Measurements from ENCODE around the gene ATRIP. TPM values are rescaled to one million over a fixed set of nuclear protein-coding genes. Genes with fewer than 3 reads are reported as not detected.
"Not testable (repeated sequence)": the region's sequence is repeated elsewhere in the genome, so short reads cannot be mapped to it uniquely, and the experiment has no call there.

ATRIP gene
- total RNA-seq, 2 donors from 2014 or later = 3.9 to 5.7 TPM

DNA sequence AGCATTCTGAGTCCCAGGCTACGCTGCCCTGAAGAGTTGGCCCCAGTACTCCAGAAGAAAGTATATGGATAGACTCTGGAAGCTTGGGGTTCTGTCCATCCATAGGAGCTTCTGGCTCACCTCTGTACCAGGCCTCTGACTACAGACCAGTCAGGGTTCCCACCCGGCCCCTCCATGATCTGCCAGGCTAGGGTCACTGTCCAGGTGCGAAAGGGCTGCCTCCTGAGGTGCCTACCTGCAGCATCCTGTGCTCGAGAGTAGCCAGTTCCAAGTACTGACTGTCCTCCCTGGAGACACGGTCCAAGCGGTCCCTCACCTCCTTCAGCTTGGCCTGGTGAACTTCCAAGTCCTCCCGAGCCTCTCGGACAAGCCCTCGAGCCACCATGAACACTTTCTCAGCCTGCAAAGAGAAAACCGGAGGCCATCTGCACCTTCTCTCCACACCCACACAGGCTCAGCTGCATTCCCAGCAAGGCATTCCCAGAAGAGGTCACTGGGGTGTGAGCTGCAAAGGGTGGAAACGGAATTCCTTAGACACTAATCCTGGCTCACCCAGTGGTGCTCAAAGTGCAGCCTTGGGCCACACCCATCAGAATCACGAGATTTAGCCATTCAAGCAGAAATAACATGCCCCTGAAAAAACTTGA is 12.9 kb upstream of the ATRIP start:
- intact Hi-C loops (cut with DNase I) = no loop called here
- DNase-seq = peak; percentile 51
- peak in 1 of 2 donors; percentile 35 for ATAC-seq

DNA sequence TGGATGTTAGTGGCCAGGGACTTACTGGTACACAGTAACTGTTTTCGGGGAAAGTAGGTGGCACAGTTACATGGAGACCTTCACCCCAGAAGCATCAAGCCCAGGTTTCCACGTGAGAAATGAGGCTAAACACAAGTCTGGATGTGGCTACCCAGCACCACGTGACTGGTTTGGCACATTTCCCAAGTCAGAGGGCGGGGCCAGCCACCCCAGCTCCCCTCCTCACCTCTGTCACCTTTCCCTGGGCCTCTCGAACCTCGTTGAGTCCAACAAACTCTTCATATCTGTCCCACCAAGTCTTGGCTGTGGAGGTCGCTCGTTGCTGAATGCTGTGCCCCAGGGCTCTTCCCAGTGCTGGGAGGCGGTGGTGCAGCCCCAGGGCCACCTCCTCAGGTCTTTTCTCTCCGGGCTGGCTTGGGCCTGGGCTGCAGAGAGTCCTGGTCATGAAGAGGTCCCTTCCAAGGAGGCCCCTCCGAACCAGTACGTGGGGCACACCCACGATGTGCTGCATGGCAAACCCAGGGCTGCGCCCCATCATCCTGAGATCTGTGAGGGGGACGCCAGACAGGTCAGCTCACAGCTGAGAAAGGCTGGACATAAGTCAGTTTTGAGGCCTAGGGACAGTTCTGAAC is 11.8 kb upstream of the ATRIP start:
- no peak for DNase-seq

DNA sequence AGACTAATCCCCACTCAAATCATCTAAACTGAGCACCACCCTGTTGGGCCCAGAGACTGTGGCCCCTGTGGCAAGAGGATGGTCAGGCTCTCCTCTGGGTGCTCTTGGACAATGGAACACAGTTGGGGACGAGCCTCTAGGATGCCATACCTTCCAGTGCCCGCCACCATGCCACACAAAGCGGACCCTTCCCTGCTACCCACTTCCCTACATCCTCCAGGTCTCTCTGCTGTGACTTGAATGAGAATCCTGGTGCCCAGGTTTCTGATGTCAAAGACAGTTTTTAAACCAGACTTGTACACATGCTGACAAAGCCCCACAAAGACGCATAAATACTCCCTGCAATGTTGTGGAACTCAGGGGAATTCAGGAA is 11.3 kb upstream of the ATRIP start:
- DNase-seq (no peak), ATAC-seq (no peak)
- intact Hi-C loops (cut with DNase I) = loop anchor here (1.0 to 5.0 kb wide), 2 partner anchors 34 to 163 kb away; no protein-coding TSS in a partner anchor

More for the DNA sequence above, 11.8 kb upstream of the ATRIP start:
- ATAC-seq = no peak
- intact Hi-C loops (cut with DNase I) = loop anchor here (1.0 to 5.0 kb wide), 2 partner anchors 33 to 162 kb away; no protein-coding TSS in a partner anchor

DNA sequence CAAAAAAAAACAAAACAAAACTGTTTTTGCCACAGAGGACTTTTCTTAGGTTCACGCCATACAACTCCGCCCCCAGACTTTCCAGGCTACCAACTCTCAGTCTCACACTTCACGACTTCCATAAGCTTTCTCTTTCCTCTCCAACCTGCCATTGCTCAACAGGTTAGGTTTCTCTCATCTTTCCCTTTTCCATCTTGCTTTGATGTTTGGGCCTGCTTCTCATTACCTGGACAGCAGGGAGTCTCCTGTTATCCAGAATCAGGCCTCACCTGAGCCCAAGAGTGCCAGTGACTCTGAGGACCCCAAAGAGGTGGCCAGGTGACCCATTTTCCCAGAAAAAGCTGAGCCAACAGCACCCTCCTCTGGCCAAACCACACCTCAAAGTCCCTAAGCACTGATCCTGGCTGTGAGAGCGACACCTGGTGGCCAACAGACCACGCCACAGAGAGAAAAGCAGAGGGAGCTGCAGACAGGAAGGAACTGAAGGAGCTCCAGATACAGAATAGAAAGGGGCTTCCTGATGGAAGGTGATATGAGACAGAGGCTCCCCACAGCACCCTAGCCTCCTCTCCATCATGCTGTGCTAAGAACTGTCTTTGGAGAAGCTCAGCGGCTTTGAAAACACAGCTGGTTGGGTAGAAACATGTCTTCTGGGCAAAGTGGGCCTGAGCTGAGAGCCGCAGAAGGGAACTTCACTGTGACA is 10.6 kb upstream of the ATRIP start:
- ATAC-seq (peak; percentile 31 to 40), DNase-seq (peak; percentile 88)
- intact Hi-C loops (cut with DNase I) = loop anchor here (1.0 to 5.0 kb wide), 4 partner anchors 35 to 164 kb away; no protein-coding TSS in a partner anchor

DNA sequence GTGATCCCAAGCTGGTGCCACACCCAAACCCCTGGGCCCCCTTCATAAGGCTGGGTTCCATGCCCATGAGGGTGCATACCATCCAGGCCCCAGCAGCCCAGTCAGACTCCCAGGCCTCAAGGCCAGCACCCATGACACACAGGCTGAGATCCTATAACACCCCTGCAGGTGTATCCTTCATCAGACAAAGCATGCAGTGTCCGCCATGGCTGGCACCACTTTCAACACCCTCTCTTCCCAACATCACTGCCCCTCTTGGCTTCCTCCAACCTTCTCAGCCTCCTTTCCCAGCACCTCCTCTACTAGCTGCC is 10.1 kb upstream of the ATRIP start:
- DNase-seq (no peak), ATAC-seq (no peak)
- intact Hi-C loops (cut with DNase I) = loop anchor here (1.0 to 5.0 kb wide), 3 partner anchors 36 to 164 kb away; no protein-coding TSS in a partner anchor

DNA sequence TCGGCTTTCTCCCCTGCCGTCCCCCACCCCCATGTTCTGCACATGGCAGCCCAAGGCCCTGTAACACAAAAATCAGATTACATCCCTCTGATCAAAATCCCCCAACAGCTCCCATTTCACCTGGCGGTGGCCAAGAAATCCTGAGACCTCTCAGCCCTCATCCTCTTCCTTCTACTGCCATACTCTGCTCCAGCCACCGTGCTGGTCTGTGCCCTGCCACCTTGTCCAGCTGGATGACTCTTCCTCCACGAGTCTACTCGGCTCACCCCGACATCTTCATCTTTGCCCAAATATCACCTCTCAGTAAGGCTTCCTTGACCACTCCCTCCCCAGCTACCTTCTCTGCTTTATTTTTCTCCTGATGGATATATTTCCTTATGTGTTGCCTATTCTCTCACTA is 9.7 kb upstream of the ATRIP start:
- intact Hi-C loops (cut with DNase I) = loop anchor here (1.0 to 5.0 kb wide), 3 partner anchors 37 to 165 kb away; no protein-coding TSS in a partner anchor
- ATAC-seq = no peak
- no peak for DNase-seq

DNA sequence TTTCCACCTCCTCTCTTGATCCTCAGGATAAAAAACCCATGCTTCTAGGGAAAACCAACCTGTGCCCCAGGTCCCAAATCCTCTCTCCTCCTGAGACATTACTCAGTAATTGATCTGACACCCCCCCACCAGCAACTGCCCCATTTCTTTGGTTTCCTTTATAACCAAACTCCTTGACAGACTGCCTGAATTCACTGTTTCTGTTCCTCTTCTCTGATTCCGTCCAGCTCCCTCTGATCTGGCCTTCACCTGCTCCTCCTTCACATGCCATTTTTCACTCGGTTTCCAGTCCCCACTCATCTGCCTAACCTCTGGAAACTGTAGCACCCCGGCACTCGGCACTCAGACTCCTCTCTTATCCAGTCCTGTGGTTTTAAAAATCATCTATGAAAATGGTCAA is 8.7 kb upstream of the ATRIP start:
- DNase-seq (no peak), ATAC-seq (no peak)
- intact Hi-C loops (cut with DNase I) = loop anchor here in 1 of 2 donors (5.0 kb wide), 1 partner anchor 166 kb away; no protein-coding TSS in a partner anchor

DNA sequence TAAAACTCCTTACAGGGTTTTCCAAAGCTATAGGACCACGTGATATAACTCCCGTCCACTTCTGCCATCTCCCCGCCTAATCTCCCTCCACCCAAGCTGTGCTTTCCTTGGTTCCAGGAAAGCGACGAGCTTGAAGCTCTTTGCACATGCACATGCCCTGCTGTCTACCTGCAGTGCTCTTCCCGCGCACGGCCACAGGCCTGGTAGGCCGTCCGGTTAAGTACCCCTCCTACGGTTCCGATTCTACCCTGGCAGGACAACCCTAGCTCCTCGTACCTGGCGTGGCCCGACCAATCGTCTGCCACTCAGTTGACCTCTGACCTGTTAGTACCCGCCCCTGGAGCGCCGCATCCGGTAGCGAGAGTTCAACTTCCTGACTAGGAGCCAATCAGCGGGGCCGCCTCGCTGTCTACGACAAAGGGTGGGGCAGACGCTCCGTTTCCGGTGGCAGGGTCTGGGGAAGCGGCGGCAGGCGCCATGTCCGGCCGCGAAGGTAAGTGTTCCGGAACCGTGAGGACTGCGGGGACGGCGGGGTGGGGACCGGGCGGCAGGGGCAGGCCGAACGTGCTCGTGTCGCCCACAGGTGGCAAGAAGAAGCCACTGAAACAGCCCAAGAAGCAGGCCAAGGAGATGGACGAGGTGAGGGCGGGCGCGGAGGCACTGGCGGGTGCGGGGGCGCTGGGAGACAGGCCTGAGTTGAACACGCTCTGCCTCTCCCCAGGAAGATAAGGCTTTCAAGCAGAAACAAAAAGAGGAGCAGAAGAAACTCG is 6.5 kb upstream of the ATRIP start, which contains the start of the genes CCDC51 and TMA7:
Gene CCDC51 (minus strand): TSS at position 300 of the 770 bp plus-strand sequence. CDS start 4,991 bp downstream, outside the sequence.
Gene TMA7 (plus strand): TSS at position 438 of the 770 bp plus-strand sequence. CDS start 40 bp downstream, at position 478.
- intact Hi-C loops (cut with DNase I) = loop anchor here in 1 of 2 donors (5.0 kb wide), 1 partner anchor 168 kb away; no protein-coding TSS in a partner anchor
- peak; percentile 98 to 100 for ATAC-seq
- peak; percentile 99 for DNase-seq

DNA sequence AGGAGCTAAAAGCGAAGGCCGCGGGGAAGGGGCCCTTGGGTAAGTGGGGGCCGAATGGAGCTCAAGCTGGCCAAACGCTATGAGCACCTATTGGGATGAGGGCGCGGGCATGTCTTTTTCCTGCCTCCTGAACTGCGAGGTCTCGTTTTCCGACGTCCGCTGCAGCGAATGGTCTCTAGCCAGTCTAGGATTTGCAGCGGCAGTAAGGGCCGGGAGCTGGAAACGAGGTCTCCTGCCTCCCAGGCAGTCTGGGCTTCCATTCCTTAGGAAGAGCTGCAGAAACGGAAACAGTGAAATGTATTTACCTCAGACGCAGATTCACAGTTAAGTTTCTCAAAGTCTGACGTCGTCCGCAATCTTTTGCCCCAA is 6.0 kb upstream of the ATRIP start:
- DNase-seq = no peak
- ATAC-seq = peak; percentile 4 to 10
- intact Hi-C loops (cut with DNase I) = no loop called here

DNA sequence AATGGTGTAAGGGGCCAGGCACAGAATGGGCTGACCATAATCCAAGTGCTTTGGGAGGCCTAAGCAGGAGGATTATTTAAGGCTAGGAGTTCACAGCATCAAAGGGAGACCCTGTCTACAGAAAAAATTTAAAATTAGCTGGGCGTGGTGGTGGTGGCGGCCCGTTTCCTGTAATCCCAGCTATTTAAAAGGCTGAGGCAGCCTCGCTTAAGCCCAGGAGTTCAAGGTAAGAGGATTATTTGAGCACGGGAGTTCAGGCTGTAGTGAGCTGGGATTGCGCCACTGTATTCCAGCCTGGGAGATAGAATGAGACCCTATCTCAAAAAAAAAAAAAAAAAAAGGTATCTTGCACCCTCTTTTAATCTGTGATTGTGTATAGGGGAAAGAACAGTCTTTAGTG is 4.6 kb upstream of the ATRIP start:
- intact Hi-C loops (cut with DNase I) = no loop called here
- ATAC-seq = no peak
- DNase-seq = no peak

DNA sequence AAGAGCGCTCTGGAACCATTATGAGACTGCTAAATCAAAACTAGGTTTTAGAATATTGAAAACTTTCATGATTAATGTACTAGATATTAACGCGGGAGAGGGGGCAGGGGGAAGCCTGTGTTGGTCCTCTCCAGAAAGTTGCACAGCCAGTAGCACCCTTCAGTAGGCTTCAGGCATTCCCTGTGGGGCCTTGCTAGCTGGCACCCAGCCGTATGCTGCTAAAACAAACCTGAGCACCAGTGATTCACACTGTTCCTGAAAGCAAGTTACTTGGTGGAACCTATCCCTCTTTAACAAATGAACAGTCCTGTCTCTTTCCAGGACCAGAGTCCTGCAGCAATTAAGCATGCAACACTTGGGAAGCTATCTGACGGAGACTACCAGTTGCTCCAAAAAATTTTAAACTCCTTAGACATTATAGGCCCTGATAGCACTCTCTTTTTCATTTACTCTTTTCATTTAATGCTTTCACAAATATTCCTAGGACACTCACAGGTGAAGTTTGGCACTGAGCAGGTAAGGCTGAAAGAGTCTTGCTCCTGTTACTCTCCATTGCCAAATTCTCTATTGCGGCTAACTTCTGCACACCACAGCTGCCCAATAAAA is 1.2 kb upstream of the ATRIP start:
- no peak for ATAC-seq
- no peak for DNase-seq
- intact Hi-C loops (cut with DNase I) = no loop called here

DNA sequence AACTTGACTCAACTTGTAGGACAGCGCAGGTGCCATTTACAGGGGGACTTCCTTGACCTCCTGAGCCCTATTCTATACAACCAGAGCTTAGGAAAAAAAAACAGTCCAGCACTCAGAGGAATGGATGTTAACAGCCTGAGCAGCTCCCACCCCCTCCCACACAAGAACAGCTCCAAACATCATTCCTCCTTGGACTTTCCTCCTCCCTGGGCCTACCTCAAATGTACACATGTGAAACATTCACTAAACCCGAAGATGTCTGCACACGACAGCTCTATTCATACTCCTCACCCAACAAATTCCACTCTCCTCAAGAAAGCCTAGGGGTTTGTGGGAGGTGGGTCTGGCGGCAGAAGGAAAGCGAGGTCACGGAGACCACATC is 503 bp upstream of the ATRIP start:
- DNase-seq (no peak), ATAC-seq (no peak)
- intact Hi-C loops (cut with DNase I) = no loop called here

DNA sequence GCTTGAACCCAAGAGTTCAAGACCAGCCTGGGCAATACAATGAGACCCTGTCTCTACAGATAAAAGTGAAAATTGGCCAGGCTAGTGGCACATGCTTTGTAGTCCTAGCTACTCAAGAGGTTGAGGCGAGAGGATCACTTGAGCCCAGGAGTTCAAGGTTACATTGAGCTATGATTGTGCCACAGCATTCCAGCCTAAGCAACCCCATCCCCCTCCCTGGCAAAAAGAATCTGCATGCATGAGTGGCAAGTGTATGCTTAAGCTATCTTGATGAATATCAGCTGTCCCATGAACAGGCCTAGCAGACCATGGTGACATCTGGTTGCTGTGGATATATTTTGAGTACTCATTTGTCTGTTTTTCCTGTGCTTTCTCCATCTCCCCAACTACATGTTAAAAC is 4.7 kb downstream of the ATRIP start:
- no peak for ATAC-seq
- intact Hi-C loops (cut with DNase I) = no loop called here
- no peak for DNase-seq

DNA sequence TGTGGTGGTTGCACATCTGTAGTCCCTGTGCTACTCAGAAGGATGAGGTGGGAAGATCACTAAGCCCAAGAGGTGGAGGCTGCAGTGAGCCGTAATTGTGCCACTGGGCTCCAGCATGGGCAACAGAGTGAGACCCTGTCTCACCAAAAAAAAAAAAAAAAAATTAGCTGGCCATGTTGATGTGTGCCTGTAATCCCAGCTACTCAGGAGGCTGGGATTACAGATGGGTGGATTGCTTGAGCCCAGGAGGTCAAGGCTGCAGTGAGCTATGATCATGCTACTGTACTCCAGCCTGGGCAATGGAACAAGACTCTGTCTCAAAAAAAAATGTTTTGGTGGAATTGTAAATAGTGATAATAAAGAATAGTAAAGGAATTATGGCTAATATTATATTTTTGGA is 9.9 kb downstream of the ATRIP start:
- DNase-seq = no peak
- intact Hi-C loops (cut with DNase I) = no loop called here

DNA sequence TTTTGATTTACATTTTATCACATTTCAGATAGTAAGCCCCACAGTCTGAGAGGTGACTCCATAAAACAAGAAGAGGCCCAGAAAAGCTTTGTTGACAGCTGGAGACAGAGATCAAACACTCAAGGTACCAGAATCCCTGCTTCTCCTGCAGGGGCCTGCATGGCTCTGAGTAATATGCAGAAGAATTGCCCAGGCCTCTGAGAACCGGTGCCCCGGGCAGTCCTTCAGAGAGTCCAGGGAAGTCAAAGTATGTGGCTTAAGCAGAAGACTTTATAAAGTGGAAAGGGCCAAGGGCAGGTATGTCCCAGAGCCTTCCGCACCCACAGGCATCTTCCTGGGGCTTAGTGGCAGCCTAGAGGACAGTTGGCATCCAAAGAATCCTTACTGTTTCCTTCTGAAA is 12.8 kb downstream of the ATRIP start:
- intact Hi-C loops (cut with DNase I) = no loop called here
- ATAC-seq = no peak
- no peak for DNase-seq

More for the DNA sequence above, 9.9 kb downstream of the ATRIP start:
- no peak for ATAC-seq

DNA sequence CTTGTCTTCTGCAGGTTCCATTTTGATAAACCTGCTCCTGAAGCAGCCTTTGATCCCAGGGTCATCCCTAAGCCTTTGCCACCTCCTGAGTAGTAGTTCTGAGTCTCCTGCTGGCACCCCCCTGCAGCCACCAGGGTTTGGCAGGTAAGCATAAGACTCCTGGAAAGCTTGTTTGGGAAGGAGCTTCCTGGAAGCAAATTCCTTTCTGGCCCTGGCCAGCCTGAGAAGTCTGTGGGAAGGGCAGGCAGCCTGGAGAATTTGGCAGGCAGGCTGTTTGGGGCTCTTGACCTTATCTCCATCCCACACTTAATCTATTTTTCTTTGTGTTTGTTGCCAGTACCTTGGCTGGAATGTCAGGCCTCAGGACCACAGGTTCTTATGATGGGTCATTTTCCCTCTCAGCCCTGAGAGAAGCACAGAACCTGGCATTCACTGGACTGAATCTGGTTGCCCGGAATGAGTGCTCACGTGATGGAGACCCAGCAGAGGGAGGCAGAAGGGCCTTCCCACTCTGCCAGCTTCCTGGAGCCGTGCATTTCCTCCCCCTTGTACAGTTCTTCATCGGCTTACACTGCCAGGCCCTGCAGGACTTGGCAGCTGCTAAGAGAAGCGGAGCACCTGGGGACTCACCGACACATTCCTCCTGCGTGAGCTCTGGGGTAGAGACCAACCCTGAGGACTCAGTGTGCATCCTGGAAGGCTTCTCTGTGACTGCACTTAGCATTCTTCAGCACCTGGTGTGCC is 13.4 kb downstream of the ATRIP start:
- no peak for ATAC-seq

DNA sequence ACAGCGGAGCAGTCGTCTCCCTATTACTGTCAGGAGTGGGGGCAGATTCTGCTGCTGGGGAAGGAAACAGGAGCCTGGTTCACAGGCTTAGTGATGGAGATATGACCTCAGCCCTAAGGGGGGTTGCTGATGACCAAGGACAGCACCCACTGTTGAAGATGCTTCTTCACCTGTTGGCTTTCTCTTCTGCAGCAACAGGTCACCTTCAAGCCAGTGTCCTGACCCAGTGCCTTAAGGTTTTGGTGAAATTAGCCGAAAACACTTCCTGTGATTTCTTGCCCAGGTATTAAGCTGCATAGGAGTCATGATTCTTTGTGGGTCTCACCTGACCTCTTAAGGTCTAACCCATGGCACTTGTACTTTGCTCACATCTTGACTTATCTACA is 14.0 kb downstream of the ATRIP start:
- intact Hi-C loops (cut with DNase I) = loop anchor here in 1 of 2 donors (5.0 kb wide), 1 partner anchor 87 kb away; no protein-coding TSS in a partner anchor
- no peak for DNase-seq
- ATAC-seq = no peak

More for the DNA sequence above, 13.4 kb downstream of the ATRIP start:
- intact Hi-C loops (cut with DNase I) = loop anchor here in 1 of 2 donors (5.0 kb wide), 1 partner anchor 87 kb away; no protein-coding TSS in a partner anchor
- DNase-seq = no peak

DNA sequence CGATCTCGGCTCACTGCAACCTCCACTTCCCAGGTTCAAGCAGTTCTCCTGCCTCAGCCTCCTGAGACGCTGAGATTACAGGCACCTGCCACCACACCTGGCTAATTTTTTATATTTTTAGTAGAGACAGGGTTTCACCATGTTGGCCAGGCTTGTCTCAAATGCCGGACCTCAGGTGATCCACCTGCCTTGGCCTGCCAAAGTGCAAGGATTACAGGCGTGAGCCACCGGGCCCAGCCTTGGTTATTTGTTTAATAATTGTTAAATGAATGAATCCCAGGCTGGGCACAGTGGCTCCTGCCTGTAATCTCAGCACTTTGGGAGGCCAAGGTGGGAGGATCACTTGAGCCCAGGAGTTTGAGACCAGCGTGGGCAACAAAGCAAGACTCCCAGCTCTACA is 15.2 kb downstream of the ATRIP start:
- intact Hi-C loops (cut with DNase I) = loop anchor here in 1 of 2 donors (5.0 kb wide), 1 partner anchor 86 kb away; no protein-coding TSS in a partner anchor
- DNase-seq, ATAC-seq: not testable (repeated sequence)
